ENCODE measurements around the gene MRC1.

Gene MRC1

DNA sequence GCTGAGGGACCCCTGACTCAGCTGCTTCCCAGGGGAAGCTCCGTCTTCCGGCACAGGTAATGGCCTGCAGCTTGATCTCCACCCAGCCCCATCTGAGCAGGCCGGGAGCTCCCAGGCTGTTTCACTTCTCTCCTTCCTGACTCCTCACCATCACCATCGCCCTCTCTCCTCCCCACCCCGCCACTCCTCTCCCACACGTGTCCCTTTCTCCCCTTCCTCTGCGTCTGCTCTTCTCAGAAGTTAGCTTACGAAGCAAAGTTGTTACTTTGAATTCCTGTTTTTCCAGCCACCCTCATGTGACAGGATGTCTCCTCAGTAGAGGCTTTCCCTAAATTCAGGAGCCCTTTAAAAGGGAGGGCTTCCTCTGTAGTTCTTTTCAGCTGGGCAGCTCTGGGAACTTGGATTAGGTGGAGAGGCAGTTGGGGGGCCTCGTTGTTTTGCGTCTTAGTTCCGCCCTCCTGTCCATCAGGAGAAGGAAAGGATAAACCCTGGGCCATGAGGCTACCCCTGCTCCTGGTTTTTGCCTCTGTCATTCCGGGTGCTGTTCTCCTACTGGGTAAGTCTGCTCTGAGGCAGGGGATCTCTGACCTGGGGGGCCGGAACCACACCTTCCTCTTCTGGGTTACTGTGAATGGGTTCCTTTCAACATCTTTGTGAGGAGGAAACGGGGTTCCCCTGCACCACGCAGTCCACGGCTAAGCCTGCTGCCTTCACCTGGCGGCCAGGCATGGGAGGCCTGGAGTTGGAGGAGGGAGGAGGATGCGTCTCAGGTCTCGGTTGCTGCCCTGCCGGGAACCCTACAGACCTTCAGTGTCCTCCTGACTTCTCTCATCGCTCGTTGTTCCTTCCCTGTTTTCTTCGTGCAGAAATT lies at the start of gene MRC1:
Gene MRC1, plus strand, starts transcription at position 378 of the 871 bp plus-strand sequence. Its CDS starts 118 bp downstream, at position 496.
- DNase-seq, result no peak

DNA sequence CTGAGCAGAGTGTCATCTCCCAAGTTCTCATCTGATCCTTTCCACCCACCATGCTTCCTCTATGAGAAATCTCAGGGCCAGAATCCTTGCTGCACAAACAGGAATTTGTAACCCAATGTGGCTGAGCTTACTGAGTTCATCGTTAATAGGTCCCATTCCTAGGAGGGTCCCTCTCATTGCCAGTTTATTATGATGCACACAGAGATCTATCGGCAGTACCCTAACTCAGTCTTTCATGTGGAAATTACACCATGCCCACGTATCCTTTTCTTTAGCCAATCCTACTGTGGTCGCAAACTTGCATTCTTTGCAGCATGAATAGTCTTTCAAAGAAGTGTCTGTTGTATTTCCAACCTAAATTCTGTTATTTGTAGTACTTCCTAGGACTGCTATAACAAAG lies 45.0 kb upstream of the MRC1 start:
- no peak for DNase-seq

DNA sequence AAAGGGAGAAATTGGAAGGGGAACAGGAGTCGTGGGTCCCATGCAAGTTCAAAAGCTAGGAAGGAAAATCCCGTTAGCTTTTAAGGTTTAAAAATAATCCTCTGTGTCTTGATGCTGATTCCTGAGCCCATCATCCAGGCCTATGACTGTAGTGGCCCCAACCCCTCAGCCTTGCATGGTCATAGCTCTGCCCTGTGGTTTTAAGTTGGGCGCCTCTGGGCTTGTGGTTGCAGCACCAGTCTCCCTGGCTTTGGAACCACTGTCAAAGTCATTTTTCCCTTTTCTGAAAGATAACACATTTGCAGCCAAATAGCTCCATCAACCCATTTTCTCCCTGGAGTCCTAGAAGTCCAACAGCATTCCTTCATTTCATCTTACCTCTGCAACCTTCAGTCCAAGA lies 43.5 kb upstream of the MRC1 start:
- no peak for DNase-seq

DNA sequence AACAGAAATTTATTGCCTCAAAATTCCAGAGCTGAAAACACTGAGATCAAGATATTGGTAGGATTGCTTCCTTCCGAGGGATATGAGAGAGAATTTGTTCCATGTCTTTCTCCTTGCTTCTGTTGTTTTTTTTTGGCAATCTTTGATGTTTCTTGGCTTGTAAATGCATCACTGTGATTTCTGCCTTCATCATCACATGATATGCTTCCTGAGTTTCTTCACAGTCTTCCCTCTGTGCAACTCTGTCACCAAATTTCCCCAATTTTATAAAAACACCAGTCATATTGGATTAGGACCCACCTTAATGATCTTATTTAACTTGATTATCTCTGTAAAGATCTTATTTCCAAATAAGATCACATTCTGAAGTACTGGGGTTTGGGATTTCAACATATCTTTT lies 42.4 kb upstream of the MRC1 start:
- no peak for DNase-seq

GRCh38 chr10:17768496-17768895 lies 40.7 kb upstream of the MRC1 start:
- no peak for DNase-seq

DNA sequence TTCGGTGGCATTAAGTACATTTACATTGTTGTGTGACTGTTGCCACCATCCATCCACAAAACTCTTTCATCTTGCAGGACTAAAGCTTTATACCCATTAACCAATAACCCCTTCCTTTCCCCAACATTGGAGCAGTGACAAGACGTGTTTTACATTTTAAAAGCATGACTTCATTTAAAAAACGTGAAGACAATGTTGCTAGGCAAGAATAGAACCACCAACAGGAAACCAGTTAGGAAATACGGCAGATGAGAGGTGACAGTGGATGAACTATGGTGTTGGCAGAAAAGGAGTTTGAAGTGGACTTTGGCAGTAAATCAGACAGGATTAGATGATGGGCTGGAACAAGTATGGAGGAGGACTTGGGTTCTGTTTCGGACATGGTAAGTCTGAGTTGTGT lies 40.2 kb upstream of the MRC1 start:
- no peak for DNase-seq

- no peak for DNase-seq
Measured at GRCh38 chr10:17771017-17771416, 38.1 kb upstream of the MRC1 start.

DNA sequence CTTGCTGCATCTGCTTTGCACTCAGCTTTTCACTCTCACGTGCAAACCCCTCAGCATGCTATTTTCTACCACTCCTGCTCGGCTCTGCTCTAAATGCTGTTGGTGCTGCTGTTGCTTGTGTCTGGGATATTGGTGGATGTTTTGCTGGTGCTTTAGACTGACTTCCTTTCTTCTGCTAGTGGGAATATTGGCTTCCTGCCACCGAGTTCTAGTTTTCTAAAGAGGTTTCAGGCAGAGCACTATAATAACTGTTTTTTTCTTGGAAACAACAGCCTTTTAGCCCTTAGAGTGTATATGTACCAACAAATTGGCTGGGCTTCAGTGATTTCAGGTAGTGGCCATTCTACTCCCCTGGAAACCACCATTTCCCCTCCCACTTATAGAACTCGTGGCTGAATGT lies 29.4 kb upstream of the MRC1 start:
- no peak for DNase-seq

DNA sequence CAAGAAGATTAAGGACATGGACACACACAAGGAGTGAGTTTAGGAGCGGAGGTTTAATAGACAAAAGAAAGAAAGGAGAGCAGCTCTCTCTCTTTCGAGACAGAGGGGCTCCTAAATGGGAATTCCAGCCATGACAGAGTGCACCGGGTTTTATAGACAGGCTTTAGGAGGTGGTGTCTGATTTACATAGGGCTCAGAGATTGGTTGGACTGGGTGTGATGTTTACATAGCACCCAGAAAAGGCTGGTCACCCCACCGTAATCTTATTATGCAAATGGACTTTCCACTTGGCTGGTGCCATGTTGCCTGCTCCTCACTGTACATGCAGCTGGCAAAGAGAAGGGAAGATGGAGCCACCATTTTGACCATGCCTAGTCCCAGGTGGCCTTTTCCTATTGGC lies 28.4 kb upstream of the MRC1 start:
- DNase-seq, result no peak

DNA sequence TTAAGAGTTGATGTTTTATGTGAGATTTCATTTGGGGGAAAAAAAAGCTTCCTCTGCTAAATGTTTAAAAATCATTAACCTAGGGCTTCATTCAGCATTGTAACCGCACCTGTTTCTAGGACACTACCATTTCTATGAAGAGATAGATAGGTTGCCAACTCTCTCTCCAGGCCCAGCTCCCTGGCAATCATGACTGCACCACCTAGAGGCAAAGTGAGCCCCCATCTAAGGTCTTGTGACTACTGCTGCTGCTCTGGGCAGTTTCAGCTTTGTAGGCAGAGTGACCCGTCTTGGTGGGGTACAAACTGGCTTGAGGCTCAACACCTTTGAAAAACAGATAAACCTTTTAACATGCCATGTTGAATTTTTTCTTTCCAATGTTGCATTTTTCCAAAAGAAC lies 27.3 kb upstream of the MRC1 start:
- no peak for DNase-seq

GRCh38 chr10:17782921-17783665 lies 26.1 kb upstream of the MRC1 start:
- no peak for DNase-seq

DNA sequence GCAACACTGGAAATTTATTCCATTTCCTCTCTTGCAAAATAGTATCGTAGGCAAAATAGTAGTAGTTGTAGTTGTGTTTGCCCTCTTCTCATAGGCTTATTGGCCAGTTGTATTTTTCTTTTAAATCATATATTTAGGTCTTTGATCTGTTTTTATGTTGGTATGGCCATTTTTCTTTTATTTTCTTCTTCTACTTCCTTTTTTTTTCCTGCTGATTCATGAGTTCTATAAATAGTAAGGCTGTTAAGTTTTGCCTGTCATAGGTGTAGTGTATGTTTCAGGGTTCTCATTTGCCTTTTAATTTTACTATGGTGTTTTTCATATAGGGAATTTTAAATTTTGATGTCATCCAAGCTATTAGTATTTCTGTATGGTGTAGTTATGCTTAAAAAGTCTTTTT lies 25.4 kb upstream of the MRC1 start:
- no peak for DNase-seq

- DNase-seq, result no peak
Measured at GRCh38 chr10:17784688-17785087, 24.5 kb upstream of the MRC1 start.

GRCh38 chr10:17785276-17785930 lies 23.7 kb upstream of the MRC1 start:
- DNase-seq, result no peak

DNA sequence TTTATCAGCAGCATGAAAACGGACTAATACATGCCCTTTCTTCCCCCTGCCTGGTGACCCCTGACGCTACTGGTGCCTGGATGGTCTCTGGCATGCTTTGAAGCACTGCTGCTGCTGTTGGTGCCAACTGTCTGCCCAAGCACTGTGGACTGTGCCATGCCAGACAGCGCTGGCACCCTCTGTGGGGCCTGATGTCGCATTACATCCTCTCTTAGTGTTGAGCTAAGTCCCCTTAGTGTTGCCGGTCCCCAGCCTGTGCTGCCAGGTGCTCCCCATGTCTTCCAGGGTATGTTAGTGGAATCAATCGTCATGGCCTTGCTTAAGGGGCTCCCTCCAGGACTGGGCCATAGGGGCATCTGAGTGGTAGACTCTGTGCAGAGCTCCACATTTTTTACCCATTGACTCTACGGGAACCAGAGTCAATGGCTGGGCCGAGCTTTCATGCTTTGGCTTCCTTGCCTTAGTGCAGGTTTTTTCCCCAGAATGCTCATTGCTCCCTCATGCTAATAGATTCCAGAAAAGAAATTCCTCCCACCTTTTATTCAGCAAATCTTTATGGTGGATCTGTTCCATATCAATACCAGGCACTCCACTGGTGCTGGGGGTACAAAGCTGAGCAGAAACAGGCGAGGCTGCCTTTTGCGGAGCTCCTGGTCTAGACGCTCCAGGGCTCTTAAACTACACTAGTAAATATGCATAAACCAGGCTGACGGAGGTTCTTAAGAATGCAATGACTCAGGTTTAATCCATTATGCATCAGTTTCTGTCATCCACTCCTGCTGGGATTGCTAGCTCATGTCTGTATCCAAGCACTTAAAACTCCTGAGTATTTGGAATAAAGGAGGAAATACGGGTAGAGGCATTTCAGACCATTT lies 21.8 kb upstream of the MRC1 start:
- no peak for DNase-seq

DNA sequence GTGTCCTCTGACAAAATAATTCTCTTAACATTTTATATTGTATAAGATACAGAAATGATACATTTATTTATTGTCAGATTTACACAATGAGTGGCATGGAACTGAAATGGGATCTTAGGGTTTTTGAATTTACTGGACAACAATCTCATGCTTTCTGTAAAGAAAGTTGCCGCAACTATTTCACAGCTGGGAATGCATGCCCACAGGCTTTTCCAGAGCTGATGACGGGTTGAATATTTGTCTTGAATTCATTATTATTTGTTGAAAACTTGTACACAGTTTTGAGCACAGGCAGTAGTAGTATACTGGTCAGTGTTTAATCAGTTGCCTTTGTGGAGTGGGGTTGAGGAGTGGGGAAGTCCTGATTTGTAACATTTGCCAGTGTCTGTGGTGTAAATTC lies 20.5 kb upstream of the MRC1 start:
- DNase-seq, result no peak

GRCh38 chr10:17789396-17789795 lies 19.8 kb upstream of the MRC1 start:
- DNase-seq, result no peak

GRCh38 chr10:17790651-17791050 lies 18.5 kb upstream of the MRC1 start:
- DNase-seq, result no peak

GRCh38 chr10:17792991-17793390 lies 16.2 kb upstream of the MRC1 start:
- DNase-seq, result no peak

DNA sequence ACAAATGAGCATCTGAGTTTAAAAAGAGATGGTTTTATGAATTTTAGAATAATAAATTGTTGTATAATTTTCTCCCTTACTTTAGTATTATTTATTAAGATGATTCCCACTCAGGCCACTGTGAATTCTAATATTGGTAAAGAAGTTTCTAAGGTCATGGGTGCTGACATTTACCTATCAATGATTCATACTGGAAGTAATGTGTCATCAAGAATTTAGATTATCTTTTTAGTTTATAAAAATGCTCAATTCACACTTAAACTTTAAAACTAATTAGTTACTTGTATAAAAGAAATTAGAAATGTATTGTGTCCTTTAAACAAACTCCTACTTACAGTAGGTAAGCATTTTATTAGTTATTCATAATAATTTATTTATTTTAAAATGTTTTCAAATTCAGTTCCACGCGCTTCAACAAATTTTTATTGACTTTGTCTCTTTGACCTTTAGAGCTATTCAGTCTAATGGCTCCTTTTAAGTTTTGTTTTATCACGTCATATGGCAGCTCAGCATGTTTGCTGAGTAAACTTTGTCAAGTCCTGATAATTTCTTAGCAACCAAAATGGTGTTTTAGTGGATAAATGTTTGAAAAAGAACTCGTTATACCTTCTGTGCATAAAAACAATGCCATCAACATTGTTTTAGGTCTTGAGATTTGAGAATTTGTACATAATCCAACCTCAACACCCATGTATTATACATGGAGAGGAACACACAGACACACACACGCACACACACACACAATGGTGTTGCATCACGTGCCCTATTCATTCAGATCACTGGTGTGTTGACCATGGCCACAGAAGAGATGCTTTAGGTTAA lies 15.1 kb upstream of the MRC1 start:
- DNase-seq, result no peak

DNA sequence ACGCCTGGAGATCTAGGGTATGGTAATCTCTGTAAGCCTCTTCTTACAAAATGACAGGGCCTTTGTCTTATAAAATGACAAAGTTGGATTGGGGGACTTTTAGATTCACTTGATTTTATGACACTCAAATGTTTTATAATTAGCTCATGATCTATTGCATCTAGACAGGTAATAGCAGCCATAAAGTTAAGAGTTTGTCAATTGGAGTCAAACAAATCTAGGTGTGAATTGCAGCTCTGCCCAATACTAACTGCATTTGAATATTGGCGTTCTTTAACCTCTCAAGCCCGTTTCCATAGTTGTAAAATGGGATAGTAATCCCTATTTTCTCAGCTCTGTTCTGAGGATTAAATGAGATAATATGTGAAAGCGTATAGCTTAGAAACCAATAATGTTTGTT lies 14.1 kb upstream of the MRC1 start:
- DNase-seq, result no peak

Data from CD4-positive, alpha-beta T cell treated with Interleukin-12 subunit alpha and Interleukin-12 subunit beta, for 1 hour (primary cell).